Mesothelial cell of epicardium (in vitro differentiated cells): ENCODE measurements around the gene SFT2D1. TPM values are rescaled to one million over a fixed set of nuclear protein-coding genes. Genes with fewer than 3 reads are reported as not detected.
"Not testable (repeated sequence)": the region's sequence is repeated elsewhere in the genome, so short reads cannot be mapped to it uniquely, and the experiment has no call there.

Source experiments
- DNase-seq, 2 experiments: peaks; one replicate each; pipeline ENCODE4 v3.0.0; 2021; ENCODE audit warnings: low spot score in 2 of 2; ENCODE audit not compliant: unreplicated experiment in 2 of 2
- H3K27ac Mint-ChIP-seq: 2 replicates; pipeline ENCODE4 v1.8.0; 2021; ENCODE audit warnings: mixed read lengths
- H3K27me3 Mint-ChIP-seq: 2 replicates; pipeline ENCODE4 v1.8.0; 2021; ENCODE audit warnings: low read depth, mixed read lengths
- H3K36me3 Mint-ChIP-seq: 2 replicates; pipeline ENCODE4 v1.8.0; 2021; ENCODE audit warnings: mixed read lengths
- H3K4me1 Mint-ChIP-seq: 2 replicates; pipeline ENCODE4 v1.8.0; 2021; ENCODE audit warnings: mixed read lengths
- H3K4me3 Mint-ChIP-seq: 2 replicates; pipeline ENCODE4 v1.8.0; 2021; ENCODE audit warnings: mild to moderate bottlenecking, moderate library complexity, mixed read lengths
- H3K9me3 Mint-ChIP-seq: 2 replicates; pipeline ENCODE4 v1.8.0; 2021; ENCODE audit warnings: mixed read lengths
- total RNA-seq: library from RNA; stranded (reverse); gene quantifications from 3 replicates; pipeline ENCODE4 v1.2.1, GENCODE V29; 2021
- TF ChIP-seq, protein P1 (sequence below): fragments of 200-600 bp; sonication (generic); IDR thresholded peaks from one replicate; pipeline ENCODE4 v1.5.0; 2021; ENCODE audit warnings: antibody characterized with exemption; ENCODE audit not compliant: unreplicated experiment

SFT2D1 gene
- total RNA-seq: 26.0 to 26.8 TPM (median 26.6 TPM) in 3 replicates

DNA sequence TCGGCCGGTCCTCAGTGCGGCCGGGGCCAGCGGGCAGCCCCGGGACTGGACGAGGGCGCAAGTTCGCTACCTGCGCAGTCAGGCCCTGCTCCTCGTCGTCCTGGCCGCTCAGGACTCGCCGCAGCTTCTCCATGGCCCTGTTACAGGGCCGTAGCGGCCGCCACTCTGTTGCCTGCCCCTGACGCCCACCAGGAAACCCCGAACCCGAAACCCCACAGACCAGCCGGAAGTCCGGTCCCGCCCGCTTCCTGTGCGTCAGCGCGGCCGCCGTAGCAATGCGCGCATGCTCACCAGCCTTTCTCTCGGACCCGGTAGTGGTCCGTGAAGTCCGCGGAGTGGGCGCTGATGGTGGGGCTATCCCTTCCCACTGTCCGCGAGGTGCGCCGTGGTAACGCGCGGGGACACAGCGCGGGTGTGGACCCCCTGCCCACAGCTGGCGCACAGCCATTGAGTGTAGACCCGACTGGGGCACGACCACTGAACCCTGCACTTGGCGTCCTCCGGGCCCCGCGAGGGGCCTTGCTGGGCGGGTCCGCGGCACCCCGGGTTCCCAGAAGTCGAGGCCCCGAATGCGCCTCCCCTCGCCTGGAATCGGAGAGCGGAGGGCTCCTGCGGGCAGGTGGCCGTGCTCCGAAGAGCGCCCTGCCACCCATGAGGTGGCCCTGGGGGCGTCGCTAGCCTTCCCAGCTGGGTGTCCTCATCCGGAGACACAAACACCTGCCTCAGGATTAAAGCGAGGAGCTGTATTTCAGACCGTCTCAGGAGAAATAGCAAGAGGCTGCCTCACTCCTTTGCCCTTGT lies at the start of gene SFT2D1:
Gene SFT2D1, minus strand, starts transcription at position 197 of the 801 bp plus-strand sequence. Its CDS starts 64 bp downstream, at position 133.
- Mint-ChIP-seq H3K4me1 (peaks cover 20% of the 10 kb centered on the region), H3K4me3 (peak within 1 kb of the TSS; percentile 89), H3K36me3 (peaks cover under 1% of the 10 kb centered on the region), H3K27ac (peak within 1 kb of the TSS; percentile 85), H3K9me3 (peaks cover under 1% of the 10 kb centered on the region), H3K27me3 (no peaks in the 10 kb centered on the region)
- TF ChIP-seq, protein P1, sequence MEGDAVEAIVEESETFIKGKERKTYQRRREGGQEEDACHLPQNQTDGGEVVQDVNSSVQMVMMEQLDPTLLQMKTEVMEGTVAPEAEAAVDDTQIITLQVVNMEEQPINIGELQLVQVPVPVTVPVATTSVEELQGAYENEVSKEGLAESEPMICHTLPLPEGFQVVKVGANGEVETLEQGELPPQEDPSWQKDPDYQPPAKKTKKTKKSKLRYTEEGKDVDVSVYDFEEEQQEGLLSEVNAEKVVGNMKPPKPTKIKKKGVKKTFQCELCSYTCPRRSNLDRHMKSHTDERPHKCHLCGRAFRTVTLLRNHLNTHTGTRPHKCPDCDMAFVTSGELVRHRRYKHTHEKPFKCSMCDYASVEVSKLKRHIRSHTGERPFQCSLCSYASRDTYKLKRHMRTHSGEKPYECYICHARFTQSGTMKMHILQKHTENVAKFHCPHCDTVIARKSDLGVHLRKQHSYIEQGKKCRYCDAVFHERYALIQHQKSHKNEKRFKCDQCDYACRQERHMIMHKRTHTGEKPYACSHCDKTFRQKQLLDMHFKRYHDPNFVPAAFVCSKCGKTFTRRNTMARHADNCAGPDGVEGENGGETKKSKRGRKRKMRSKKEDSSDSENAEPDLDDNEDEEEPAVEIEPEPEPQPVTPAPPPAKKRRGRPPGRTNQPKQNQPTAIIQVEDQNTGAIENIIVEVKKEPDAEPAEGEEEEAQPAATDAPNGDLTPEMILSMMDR: no peak
- DNase-seq: peak; percentile 59 to 83

GRCh38 chr6:166389119-166389518 lies 46.8 kb upstream of the SFT2D1 start:
- Mint-ChIP-seq H3K4me3 (no peak overlapping the region), H3K27me3 (peaks cover 18% of the 10 kb centered on the region), H3K9me3 (no peaks in the 10 kb centered on the region), H3K36me3 (no peaks in the 10 kb centered on the region), H3K4me1 (peaks cover 2% of the 10 kb centered on the region), H3K27ac (no peak overlapping the region)
- no peak for DNase-seq
- TF ChIP-seq, protein P1: no peak

DNA sequence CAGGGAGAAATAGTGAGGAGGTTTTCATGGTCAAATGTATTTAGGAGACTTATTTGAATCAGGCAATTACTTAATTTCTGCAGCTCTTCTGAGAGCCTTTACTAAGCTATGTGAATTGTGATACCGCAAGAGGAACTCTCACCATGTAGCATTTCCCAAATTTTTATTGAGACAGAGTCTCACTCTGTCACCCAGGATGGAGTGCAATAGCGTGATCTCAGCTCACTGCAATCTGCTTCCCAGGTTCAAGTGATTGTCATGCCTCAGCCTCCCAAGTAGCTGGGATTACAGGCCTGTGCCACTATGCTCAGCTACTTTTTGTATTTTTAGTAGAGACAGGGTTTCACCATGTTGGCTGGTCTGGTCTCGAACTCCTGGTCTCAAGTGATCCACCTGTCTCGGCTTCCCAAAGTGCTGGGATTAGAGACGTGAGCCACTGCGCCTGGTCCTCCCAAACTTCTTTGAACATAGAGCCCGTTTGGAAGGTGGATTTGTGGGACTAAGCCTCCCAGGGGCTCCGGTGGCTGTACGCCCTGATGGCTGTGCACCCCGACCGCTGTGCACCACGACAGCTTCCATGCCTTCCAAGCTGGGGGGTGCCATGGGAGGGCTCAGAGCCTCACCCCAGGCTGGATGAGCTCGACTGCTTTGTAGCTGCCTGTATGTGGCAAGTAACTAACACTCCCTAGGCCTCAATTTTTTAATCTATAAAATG lies 46.1 kb upstream of the SFT2D1 start:
- Mint-ChIP-seq H3K36me3 (no peaks in the 10 kb centered on the region), H3K27ac (no peak overlapping the region), H3K9me3 (no peaks in the 10 kb centered on the region), H3K27me3 (peaks cover 17% of the 10 kb centered on the region), H3K4me3 (no peak overlapping the region), H3K4me1 (peaks cover 6% of the 10 kb centered on the region)
- TF ChIP-seq, protein P1: no peak
- no peak for DNase-seq

- Mint-ChIP-seq H3K27ac (no peak overlapping the region), H3K9me3 (no peaks in the 10 kb centered on the region), H3K36me3 (no peaks in the 10 kb centered on the region), H3K4me3 (no peak overlapping the region), H3K4me1 (peaks cover 6% of the 10 kb centered on the region), H3K27me3 (peaks cover 15% of the 10 kb centered on the region)
- no peak for DNase-seq
- TF ChIP-seq, protein P1: no peak
Observed at GRCh38 chr6:166387642-166388289, 45.4 kb upstream of the SFT2D1 start.

GRCh38 chr6:166387098-166387497 lies 44.8 kb upstream of the SFT2D1 start:
- not testable (repeated sequence) for H3K4me1 Mint-ChIP-seq, H3K9me3 Mint-ChIP-seq, H3K27ac Mint-ChIP-seq, DNase-seq, H3K4me3 Mint-ChIP-seq, H3K36me3 Mint-ChIP-seq
- H3K27me3 Mint-ChIP-seq: peaks cover 10% of the 10 kb centered on the region
